Measurements from ENCODE around the gene TSHZ3. TPM values are rescaled to one million over a fixed set of nuclear protein-coding genes. Genes with fewer than 3 reads are reported as not detected.

TSHZ3 gene
- total and polyA plus RNA-seq, 9 of the 15 experiments (the other 6 are each of a cell fraction or from before 2014, with no cell fraction given), result 0.03 to 0.13 (median 0.05) TPM; not detected in 5

DNA sequence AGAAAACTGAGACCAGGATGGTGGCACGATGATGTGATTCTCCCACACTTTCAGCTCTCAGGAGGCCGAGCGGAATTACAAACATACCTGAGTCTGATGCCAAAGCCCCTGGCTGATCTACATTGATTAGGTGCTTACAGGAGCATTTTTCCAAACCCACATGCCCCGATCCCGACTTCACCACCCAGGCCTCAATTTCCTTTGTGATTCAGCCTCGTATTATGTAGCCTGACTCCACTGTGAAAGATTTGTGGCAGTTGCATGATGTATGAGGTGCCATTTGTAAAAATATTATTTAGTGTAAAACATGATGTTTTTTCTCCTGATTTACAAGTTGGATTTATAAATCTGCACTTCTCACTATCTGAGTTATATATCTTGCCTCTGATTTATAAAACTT, 118.0 kb downstream of the TSHZ3 start:
- POLR2A ChIA-PET, result interaction anchor here (1.0 kb wide), 1 partner anchor 12 kb away, joined by 3 read pairs; no protein-coding TSS in a partner anchor
- no peaks in the 10 kb centered on the region; a peak in 1 of 5 replicates for H3K27me3 ChIP-seq (ENCODE audit: control insufficient read depth in 2 of 2, insufficient read depth in 2 of 2, low read length in 2 of 2)
- no TSS peak for BruUV-seq (replicated peaks)

More for the DNA sequence above, 118.0 kb downstream of the TSHZ3 start:
- intact Hi-C loops (cut with micrococcal nuclease), result no loop called here
- H4K20me1 ChIP-seq (replicated peaks; ENCODE audit: control insufficient read depth, insufficient read depth, low read length), result no peaks in the 10 kb centered on the region
- no peak for ATAC-seq
- H2AFZ ChIP-seq (ENCODE audit: low read depth, low read length), result no peak overlapping the region
- no peak overlapping the region for H3K27ac ChIP-seq (ENCODE audit: extremely low read depth, low read depth, low read length)
- no peak overlapping the region for H3K4me2 ChIP-seq (ENCODE audit: insufficient read depth, low read length)
- H3K9ac ChIP-seq (ENCODE audit: insufficient read depth in 1 of 2, low read depth in 2 of 2, low read length in 2 of 2), result no peak overlapping the region
- TF ChIP-seq RAD51 (IDR thresholded peaks at IDR 0.05; ENCODE audit: borderline replicate concordance, low read depth), result no peak
- TF ChIP-seq, protein P1, sequence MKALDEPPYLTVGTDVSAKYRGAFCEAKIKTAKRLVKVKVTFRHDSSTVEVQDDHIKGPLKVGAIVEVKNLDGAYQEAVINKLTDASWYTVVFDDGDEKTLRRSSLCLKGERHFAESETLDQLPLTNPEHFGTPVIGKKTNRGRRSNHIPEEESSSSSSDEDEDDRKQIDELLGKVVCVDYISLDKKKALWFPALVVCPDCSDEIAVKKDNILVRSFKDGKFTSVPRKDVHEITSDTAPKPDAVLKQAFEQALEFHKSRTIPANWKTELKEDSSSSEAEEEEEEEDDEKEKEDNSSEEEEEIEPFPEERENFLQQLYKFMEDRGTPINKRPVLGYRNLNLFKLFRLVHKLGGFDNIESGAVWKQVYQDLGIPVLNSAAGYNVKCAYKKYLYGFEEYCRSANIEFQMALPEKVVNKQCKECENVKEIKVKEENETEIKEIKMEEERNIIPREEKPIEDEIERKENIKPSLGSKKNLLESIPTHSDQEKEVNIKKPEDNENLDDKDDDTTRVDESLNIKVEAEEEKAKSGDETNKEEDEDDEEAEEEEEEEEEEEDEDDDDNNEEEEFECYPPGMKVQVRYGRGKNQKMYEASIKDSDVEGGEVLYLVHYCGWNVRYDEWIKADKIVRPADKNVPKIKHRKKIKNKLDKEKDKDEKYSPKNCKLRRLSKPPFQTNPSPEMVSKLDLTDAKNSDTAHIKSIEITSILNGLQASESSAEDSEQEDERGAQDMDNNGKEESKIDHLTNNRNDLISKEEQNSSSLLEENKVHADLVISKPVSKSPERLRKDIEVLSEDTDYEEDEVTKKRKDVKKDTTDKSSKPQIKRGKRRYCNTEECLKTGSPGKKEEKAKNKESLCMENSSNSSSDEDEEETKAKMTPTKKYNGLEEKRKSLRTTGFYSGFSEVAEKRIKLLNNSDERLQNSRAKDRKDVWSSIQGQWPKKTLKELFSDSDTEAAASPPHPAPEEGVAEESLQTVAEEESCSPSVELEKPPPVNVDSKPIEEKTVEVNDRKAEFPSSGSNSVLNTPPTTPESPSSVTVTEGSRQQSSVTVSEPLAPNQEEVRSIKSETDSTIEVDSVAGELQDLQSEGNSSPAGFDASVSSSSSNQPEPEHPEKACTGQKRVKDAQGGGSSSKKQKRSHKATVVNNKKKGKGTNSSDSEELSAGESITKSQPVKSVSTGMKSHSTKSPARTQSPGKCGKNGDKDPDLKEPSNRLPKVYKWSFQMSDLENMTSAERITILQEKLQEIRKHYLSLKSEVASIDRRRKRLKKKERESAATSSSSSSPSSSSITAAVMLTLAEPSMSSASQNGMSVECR (CRISPR knock-in tag; IDR thresholded peaks at IDR 0.05), result no peak
- TF ChIP-seq, protein P2, sequence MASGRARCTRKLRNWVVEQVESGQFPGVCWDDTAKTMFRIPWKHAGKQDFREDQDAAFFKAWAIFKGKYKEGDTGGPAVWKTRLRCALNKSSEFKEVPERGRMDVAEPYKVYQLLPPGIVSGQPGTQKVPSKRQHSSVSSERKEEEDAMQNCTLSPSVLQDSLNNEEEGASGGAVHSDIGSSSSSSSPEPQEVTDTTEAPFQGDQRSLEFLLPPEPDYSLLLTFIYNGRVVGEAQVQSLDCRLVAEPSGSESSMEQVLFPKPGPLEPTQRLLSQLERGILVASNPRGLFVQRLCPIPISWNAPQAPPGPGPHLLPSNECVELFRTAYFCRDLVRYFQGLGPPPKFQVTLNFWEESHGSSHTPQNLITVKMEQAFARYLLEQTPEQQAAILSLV (tag; IDR thresholded peaks at IDR 0.05), result no peak
- TF ChIP-seq ZNF79 (CRISPR knock-in tag; IDR thresholded peaks at IDR 0.05; ENCODE audit: low read depth), result no peak
- TF ChIP-seq NCOA1 (IDR thresholded peaks at IDR 0.05; ENCODE audit: low read depth), result no peak
- TF ChIP-seq FOXK2 (conservative IDR thresholded peaks at IDR 0.05 in 1 of 2, IDR thresholded peaks at IDR 0.05 in 1 of 2; ENCODE audit: low read depth in 2 of 2), result no peak
- TF ChIP-seq, protein P3, sequence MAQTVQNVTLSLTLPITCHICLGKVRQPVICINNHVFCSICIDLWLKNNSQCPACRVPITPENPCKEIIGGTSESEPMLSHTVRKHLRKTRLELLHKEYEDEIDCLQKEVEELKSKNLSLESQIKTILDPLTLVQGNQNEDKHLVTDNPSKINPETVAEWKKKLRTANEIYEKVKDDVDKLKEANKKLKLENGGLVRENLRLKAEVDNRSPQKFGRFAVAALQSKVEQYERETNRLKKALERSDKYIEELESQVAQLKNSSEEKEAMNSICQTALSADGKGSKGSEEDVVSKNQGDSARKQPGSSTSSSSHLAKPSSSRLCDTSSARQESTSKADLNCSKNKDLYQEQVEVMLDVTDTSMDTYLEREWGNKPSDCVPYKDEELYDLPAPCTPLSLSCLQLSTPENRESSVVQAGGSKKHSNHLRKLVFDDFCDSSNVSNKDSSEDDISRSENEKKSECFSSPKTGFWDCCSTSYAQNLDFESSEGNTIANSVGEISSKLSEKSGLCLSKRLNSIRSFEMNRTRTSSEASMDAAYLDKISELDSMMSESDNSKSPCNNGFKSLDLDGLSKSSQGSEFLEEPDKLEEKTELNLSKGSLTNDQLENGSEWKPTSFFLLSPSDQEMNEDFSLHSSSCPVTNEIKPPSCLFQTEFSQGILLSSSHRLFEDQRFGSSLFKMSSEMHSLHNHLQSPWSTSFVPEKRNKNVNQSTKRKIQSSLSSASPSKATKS (CRISPR knock-in tag; IDR thresholded peaks at IDR 0.05), result no peak
- no peak for TF ChIP-seq YBX1 (IDR thresholded peaks at IDR 0.05)
- TF ChIP-seq RBM25 (IDR thresholded peaks at IDR 0.05; ENCODE audit: low read depth, low read length, severe bottlenecking), result no peak
- H3K79me2 ChIP-seq (ENCODE audit: control insufficient read depth, insufficient read depth, low read length), result no peaks in the 10 kb centered on the region
- FAIRE-seq, result no peak
- H3K36me3 ChIP-seq (ENCODE audit: control insufficient read depth, insufficient read depth, low read length), result no peaks in the 10 kb centered on the region
- H3K4me3 ChIP-seq, result no peak overlapping the region
- no peaks in the 10 kb centered on the region for H3K9me3 ChIP-seq (replicated peaks; ENCODE audit: control insufficient read depth, insufficient read depth, low read depth, low read length)
- in situ Hi-C loops (cut with MboI), result no loop called here
- CTCF ChIA-PET (ENCODE audit: low intra/inter-chr PET ratio), result no interaction called here
- H3K9me1 ChIP-seq (ENCODE audit: control insufficient read depth, insufficient read depth, low read length), result no peaks in the 10 kb centered on the region
- whole genome bisulfite sequencing (ENCODE audit: insufficient coverage, low coverage, missing lambda C conversion rate), result 0% methylated on average over 6 of the region's 6 CpGs
- H3K4me1 ChIP-seq (replicated peaks in 1 of 2; ENCODE audit: control insufficient read depth in 2 of 2, insufficient read depth in 2 of 2, low read length in 2 of 2), result no peaks in the 10 kb centered on the region
- DNase-seq (ENCODE audit: extremely low read depth in 1 of 4, low spot score in 3 of 4), result no peak

Measured in K562 (cell line).